DMS153 treated with DMSO at 0.1 percent for 48 hours (cell line): ENCODE measurements around the gene KMT2C.

Source experiments
- DNase-seq: peaks from one replicate; lab custom pipeline; 2025; ENCODE audit not compliant: unreplicated experiment; lab: John Stamatoyannopoulos, UW

Gene KMT2C

GRCh38 chr7:152148706-152149105, 287.1 kb downstream of the KMT2C start:
- DNase-seq: no peak

GRCh38 chr7:152145853-152146466, 289.8 kb downstream of the KMT2C start:
- peak; percentile 18 for DNase-seq

- no peak for DNase-seq
Measured at GRCh38 chr7:152144557-152145245, 291.1 kb downstream of the KMT2C start.

DNA sequence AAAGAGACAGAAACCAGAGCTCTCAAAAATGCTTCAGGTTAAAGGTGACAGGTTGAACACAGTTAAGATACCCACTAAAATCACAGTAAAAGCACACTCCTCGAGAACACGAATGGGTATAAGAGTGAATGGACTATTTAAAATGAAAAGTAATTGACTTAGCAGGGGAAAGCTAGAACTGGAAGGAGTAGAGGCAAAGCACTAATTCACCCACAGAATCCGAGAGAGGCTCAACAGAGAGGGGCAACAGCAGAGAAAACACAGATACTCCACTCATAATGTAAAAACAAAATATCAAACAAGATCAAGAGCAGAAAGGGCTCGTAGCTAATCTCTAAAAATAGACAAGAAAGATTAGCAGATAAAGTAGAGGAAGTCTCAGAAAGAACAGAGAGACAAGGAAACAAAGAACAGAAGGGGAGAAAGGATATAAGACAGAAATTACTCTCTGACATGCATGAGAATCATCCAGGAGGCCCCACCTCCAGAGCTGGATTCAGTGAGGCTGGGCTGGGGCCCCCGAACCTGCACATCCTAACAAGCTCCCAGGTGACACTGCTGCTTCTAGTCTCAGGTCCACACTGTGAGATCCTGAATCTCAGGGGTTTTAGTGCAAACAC, 292.7 kb downstream of the KMT2C start:
- DNase-seq: no peak

DNA sequence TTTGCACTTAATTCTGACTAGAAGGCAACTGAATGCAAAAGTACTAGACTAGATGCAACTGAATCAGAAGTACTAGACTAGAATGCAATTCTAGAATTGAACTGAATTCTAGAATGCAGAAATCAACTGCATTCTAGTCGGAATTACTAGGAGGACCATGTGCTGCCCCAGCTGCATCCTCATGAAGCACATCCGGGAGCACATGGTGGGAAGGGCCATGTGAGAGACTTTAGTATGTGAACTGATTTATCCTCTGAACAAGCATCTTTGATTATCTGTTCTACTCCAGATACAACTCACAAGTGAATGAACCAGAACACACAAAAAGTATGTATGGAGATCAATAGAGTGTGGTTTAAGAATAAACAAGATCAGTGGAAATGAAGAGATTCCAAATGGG, 295.2 kb downstream of the KMT2C start:
- DNase-seq: no peak

- DNase-seq: no peak
Measured at GRCh38 chr7:152140067-152140466, 295.7 kb downstream of the KMT2C start.

- DNase-seq: no peak
Measured at GRCh38 chr7:152137476-152138025, 298.3 kb downstream of the KMT2C start.

- no peak for DNase-seq
Measured at GRCh38 chr7:152136686-152137085, 299.1 kb downstream of the KMT2C start.

- DNase-seq: no peak
Measured at GRCh38 chr7:152133804-152134203, 302.0 kb downstream of the KMT2C start.

- DNase-seq: no peak
Measured at GRCh38 chr7:152132812-152133211, 303.0 kb downstream of the KMT2C start.

DNA sequence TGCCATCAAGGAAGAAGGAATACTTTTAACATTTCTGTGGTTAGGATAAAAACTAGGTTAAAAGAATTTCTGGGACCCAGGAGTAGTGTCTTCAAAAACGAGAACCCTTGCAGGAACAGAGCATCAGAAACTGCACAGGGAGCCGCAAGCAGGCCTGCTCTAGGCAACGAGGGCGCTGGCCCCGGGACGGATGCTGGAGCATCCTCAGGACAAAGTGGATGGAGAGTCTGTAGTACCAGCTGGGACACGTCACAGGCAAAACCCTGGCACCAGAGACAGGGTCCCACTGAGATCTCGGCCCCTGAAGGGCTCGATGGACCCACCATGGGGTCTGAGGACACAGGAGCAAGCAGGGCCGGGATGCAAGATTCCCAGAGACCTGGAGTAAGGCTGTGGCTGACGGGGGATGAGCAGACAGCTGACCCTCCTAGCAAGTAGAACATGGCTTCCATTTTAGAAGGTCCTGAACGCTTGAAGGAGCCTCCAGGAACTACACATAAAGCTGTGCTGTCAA, 303.8 kb downstream of the KMT2C start:
- no peak for DNase-seq

- DNase-seq: no peak
Measured at GRCh38 chr7:152130658-152131590, 304.9 kb downstream of the KMT2C start.

DNA sequence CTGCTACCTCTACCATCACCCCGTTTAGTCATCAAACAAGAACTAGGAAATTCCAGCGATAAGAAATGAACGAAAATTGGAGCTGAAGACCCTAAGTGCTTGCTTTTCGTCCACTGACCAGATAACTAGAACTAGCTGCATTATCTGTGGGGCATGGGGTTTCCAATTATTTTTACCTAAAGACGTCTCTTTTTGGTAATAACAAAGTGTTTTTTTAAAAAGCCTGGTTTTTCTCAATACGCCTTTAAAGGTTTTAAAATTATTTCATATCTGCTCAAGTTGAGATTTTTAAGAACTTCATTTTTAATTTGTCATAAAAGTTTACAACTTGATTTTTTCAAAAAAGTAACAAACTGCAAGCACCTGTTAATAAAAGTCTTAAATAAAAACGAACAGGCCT, 306.1 kb downstream of the KMT2C start:
- DNase-seq: no peak

DNA sequence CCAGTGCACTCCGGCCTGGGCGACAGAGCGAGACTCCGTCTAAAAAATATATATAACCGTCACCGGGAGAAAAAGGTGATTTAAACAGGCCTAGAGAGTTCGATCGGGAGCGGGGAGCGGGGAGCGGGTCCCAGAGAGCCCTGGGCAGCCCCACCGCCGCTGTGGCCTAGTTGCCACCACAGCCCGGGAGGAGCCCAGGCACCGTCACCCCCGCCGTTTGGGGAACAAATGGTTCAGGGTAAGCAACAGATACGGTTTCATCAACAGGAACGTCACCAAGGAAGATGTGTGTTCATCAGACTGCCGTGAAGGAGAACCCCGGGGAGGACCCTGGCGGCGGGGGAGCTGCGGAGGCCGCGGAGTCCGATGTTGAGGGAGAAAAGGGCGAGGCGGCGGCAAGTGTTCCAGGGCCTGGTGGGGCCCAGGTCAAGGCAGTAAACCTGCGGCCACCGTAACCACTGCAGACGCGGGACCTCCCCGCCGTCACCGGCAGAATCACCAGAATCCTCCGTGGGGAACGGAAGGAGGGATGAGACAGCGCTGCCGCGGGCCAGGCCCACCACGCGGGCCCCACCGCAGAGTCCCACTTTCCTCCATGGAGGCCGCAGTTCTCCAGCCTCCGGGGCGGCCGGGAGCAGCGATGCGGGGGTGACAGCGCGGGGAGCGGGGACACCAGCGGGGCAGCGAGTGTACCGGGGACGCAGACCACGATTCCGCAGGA, 306.9 kb downstream of the KMT2C start:
- DNase-seq: no peak

- DNase-seq: no peak
Measured at GRCh38 chr7:152128252-152128651, 307.6 kb downstream of the KMT2C start.

GRCh38 chr7:152127229-152127628, 308.6 kb downstream of the KMT2C start:
- no peak for DNase-seq

- DNase-seq: no peak
Measured at GRCh38 chr7:152126741-152127140, 309.1 kb downstream of the KMT2C start.

GRCh38 chr7:152122540-152122939, 313.3 kb downstream of the KMT2C start:
- DNase-seq: no peak

DNA sequence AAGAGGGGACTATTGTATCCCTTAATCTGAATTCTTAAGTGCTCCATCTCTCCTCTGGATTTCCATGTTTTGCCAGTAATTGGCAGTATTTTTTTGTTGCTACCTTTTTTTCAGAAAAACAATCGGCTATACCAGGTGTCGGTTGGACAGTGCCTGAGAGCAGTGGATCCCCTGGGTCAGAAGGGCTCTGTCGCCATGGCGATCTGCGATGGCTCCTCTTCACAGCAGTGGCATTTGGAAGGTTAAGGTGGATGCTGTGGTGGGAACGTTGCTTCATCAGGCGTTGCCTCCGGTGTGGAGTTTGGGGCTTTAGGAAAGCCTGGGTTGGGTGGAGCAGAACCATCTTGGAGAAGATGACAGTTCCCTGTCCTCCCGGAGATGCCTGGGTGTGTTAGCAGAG, 314.4 kb downstream of the KMT2C start:
- no peak for DNase-seq

DNA sequence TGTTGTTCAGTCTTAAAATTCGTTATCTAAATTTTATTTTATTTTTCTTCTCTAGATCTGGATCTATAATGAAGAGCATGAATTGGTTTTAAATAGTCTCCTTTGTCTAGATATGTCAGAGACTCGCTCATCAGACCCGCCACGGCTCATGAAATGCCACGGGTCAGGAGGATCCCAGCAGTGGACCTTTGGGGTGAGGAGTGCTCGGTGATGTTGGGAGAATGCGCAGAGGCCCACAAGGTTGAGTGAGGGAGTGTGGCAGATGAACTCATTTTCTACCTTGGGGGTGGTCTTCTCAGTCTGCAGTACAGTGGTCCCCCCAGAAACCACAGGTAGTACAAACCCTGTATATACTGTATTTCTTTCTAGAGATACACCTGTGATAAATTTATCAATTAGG, 315.0 kb downstream of the KMT2C start:
- DNase-seq: no peak
